G401.6 (cell line): ENCODE results near the gene LRRC73.
"Not testable (repeated sequence)": the region's sequence is repeated elsewhere in the genome, so short reads cannot be mapped to it uniquely, and the experiment has no call there.

Experiments used
- FAIRE-seq: peaks from 2 replicates; lab custom pipeline; 2012; peaks lifted over from hg19 to GRCh38; lab: Jason Lieb, UNC

The LRRC73 gene

DNA sequence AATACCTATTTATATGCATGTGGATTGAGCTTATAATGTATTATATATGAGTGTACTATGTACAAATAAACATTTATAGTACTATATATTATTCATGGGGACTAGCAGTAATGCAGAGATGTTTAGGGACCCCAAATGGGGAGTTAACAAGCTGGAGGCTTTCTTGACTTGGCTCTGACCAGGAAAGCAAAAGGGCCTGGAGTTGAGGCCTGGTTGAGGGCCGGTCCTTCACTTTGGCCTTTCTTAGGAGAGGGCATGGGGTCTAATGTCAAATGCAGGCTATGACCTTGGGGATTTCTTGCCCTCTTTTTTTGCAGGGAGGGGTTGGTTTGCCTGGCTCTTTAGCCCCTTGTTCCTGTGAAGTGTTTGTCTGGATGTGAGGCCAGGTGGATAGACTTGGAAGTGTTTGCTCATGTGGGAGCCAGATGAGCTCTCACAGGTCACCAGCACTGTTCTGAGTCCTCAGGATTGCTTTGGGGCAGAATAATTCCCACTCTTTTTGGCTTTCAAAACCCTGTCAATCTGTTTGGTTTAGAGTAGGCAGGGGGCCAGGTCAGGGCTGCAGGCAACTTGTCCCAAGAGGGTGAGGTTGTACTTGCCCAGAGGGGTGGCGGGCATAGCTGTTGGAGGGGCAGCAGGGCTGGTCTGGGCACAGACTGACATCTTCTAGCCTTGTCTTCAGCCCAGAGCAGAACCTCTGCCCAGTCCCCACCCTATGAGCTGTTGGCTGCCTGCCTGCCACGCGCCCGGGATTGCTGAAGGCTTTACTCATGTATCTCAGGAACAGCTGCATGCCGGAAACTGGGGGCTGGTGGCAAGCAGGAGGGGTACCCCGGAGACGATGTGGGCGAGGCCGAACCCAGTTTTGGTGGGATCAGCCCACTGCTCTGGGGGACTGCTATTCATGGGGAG is 18.1 kb downstream of the LRRC73 start:
- FAIRE-seq: no peak

- no peak for FAIRE-seq
These were observed 19.6 kb downstream of the LRRC73 start for GRCh38 chr6:43490523-43490939.

- FAIRE-seq: no peak
These were observed 20.7 kb downstream of the LRRC73 start for GRCh38 chr6:43489277-43490072.

DNA sequence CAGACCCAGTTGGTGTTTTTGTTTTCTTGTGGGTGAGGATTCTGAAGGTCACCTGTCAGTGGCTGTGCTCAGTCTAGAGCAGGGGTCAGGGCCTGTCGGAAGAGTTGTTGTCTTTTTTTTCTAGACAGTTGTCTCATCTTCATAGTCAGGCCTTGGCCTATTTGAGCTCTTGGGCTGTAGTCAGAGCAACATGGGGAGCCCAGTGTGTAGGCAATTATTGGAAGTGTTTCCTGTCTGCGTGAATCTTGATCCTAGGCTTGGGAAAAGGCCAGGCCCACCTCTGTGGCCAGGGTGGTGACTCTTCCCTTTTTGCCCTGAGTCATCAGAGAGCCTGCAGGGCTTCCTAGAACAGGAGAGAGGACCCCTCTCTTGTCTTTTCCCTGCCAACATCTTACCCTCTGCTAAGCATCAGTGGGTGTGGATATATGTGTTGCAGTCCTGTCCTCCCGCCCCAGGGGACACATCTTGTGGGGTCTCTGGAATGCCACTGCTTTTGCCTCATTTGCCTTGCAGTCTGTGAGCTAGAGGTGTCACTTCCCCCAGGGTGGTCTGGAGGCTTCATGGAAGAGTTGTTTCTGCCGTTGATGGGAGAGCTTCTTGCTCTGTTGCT is 21.4 kb downstream of the LRRC73 start:
- FAIRE-seq: no peak

DNA sequence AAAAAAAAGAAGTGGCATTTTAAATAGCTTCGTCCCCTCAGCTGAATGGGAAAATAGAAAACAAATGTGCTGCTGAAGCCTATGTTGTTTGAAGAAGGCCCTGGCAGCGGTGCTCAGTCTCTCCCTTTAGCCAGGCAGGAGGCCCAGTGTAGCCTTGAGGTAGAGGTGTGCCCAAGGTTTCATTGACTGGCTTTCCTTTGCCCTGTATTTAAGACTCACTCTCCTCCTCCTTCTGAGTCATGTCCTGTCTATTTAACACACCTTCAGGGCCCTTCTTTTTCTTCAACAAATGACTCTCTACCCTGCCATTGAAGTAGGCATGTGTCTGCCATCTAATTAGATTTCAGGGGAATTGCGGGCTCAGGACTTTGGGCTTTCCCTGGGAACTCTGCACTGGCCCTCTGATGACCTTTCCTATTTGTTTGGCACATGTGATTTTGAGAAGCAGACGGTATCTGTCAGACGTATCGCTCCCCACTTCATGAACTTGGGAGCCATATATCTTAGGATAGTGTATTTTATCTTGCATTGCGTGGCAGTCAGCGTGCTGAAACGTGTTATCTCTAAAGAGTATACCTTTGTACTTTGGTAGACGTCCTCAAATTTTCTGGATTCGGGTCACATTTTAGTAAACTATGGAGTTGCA is 28.4 kb downstream of the LRRC73 start:
- no peak for FAIRE-seq

- FAIRE-seq: no peak
These were observed 29.1 kb downstream of the LRRC73 start for GRCh38 chr6:43481075-43481474.

DNA sequence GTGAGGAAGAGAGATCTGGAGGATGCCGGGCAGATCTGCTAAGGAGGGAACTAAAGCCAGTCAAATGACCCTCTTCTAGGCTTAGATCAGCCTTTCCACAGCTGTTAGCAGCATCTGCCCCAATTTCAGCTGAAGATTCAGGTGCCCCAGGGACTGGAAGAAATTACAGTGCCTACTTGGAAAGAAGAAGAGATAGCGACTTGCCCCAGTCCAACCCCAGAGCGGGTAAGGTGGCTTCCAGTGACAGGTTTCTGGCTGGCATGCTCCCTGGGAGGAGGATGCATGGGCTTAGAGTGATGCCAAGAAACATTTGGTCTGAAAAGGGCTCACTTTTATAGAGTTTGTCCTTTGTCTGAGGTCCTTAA is 32.2 kb downstream of the LRRC73 start:
- FAIRE-seq: no peak

- peak; percentile 86 for FAIRE-seq
These were observed 32.7 kb downstream of the LRRC73 start, which contains the start of gene TJAP1 for GRCh38 chr6:43477235-43478007. TSS of gene TJAP1 (plus strand) at chr6:43477570. CDS start at chr6:43499002, 21,432 bp downstream.

DNA sequence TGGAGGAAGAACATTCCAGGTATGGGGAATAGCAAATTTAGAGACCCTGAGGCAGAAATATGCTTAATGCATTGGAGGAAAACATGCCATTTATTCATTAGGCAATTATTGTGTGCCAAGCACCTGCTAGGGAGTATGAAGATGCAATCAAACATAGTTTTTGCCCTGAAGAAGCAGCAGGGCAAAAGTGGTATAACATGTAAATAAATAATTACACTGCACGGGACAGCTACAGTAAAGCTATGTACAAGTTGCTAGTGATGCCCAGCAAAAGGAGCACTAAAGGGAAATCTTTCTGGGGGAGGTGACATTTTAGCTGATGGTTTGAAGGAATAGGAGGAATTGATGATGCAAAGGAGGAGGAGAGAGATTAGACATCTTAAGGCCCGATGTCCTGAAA is 33.4 kb downstream of the LRRC73 start:
- FAIRE-seq: no peak

DNA sequence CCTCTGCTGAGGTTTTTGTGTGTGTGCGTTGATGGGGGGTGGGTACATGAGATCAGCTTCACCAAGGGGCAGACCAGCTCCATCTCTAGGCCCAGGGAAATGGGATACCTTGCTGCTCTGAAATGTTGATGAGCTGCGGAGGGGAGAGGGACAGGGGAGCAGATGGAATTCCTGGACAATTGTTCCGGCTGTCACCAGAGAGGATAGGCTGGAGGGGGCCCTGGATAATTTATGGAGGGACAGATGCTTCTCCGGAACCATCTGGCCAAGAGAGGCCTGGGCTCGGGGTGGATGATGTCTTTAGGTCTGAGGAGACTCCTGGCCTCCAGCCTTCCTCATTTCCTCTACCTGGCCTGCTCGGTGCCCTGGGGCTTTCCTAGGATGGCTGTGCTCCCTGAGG is 34.6 kb downstream of the LRRC73 start:
- no peak for FAIRE-seq

GRCh38 chr6:43472515-43472914 is 37.6 kb downstream of the LRRC73 start:
- no peak for FAIRE-seq

- no peak for FAIRE-seq
These were observed 38.7 kb downstream of the LRRC73 start for GRCh38 chr6:43471399-43471798.

- no peak for FAIRE-seq
These were observed 40.2 kb downstream of the LRRC73 start for GRCh38 chr6:43469947-43470346.

- FAIRE-seq: no peak
These were observed 41.1 kb downstream of the LRRC73 start for GRCh38 chr6:43468748-43469681.

DNA sequence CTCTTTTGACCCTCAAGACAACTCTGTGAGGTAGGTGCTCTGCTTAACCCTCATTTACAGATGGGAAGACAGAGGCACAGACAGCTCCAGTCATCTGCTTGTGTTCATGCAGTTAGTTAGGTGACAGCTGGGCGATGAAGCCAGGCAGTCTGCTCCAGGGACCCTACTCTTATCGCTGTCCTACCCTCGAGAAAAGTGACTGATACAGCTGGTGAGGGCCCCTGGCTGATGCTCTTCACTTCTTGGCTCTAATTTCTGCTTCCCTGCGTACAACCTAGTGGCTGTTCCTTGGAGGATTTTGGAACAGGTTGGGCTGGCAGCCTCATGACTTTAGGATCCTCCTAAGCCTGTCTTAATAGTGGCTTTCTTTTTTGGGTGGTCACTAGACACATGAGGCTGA is 41.9 kb downstream of the LRRC73 start:
- FAIRE-seq: no peak

DNA sequence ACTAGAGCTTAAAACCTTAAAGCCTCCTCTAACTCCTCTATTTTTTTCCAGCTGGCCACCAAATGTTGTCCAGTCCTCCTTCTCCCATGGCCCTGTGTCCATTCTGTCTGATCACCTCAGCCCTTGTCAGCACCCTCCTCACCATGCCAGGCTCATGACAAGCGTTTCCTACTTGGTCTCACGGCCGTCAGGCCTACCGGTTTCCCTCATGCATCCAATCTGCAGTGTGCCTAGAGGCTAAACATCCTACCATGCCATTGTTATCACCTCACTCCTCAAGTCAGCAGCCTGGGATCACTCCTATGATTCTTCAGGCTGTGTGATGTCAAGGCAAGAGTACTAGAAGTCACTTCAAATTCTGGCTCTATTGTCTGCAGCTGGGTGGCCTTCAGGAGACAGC is 42.4 kb downstream of the LRRC73 start:
- no peak for FAIRE-seq

DNA sequence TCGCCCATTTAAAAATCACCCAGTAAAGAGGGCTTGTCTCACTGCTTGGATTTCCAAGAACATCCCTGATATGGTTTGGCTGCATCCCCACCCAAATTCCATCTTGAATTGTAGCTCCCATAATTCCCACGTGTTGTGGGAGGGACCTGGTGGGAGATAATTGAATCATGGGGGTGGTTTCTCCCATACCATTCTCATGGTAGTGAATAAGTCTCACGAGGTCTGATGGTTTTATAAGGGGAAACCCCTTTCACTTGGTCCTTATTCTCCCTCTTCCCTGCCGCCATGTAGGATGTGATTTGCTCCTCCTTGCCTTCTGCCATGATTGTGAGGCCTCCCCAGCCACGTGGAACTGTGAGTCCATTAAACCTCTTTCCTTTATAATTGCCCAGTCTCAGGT is 42.9 kb downstream of the LRRC73 start:
- not testable (repeated sequence) for FAIRE-seq

GRCh38 chr6:43465948-43466347 is 44.2 kb downstream of the LRRC73 start:
- no peak for FAIRE-seq

- no peak for FAIRE-seq
These were observed 45.8 kb downstream of the LRRC73 start for GRCh38 chr6:43464337-43464736.

- FAIRE-seq: no peak
These were observed 48.2 kb downstream of the LRRC73 start for GRCh38 chr6:43461936-43462335.
